Measurements from ENCODE around the gene NOP9. TPM values are rescaled to one million over a fixed set of nuclear protein-coding genes. Genes with fewer than 3 reads are reported as not detected.
A peak's percentile ranks its signal among the peaks of the same experiment; 100 is the strongest.

The NOP9 gene
- total RNA-seq, 1 donor from 2014 or later: 14.8 TPM

- Mint-ChIP-seq H3K36me3 (peaks cover 7% of the 10 kb centered on the region), H3K9me3 (no peaks in the 10 kb centered on the region), H3K4me3 (no peak overlapping the region), H3K27ac (no peak overlapping the region), H3K27me3 (ENCODE audit: insufficient read depth, low read depth) (peaks cover 2% of the 10 kb centered on the region), H3K4me1 (no peaks in the 10 kb centered on the region)
- no peaks in the 10 kb centered on the region for H3K27me3 ChIP-seq
- no peaks in the 10 kb centered on the region for H3K79me2 ChIP-seq (ENCODE audit: low read depth)
- no peak overlapping the region for H3K27ac ChIP-seq
- no peaks in the 10 kb centered on the region for H3K9me3 ChIP-seq (ENCODE audit: low read depth)
- DNase-seq (ENCODE audit: low spot score): no peak
- TF ChIP-seq EZH2phosphoT487 (IDR thresholded peaks at IDR 0.05): no peak
- TF ChIP-seq EZH2 (IDR thresholded peaks at IDR 0.05): no peak
- H4K20me1 ChIP-seq (ENCODE audit: low read depth): no peaks in the 10 kb centered on the region
- no peaks in the 10 kb centered on the region for H3K4me1 ChIP-seq
- H3K9ac ChIP-seq: no peak overlapping the region
- H3F3A ChIP-seq (ENCODE audit: low read depth): no peaks in the 10 kb centered on the region
- no peak overlapping the region for H3K4me3 ChIP-seq
- no peak overlapping the region for H2AFZ ChIP-seq (replicated peaks)
- no peaks in the 10 kb centered on the region for H3K36me3 ChIP-seq
- H3K4me2 ChIP-seq: no peak overlapping the region
Measured at GRCh38 chr14:24286996-24287395, 12.7 kb upstream of the NOP9 start.

- no peak overlapping the region for H3K4me2 ChIP-seq
- no peak for DNase-seq (ENCODE audit: low spot score)
- H3K4me3 Mint-ChIP-seq: no peak overlapping the region
- TF ChIP-seq CTCF (IDR thresholded peaks at IDR 0.05): no peak
- TF ChIP-seq EZH2phosphoT487 (IDR thresholded peaks at IDR 0.05): no peak
- no peak for TF ChIP-seq EZH2 (IDR thresholded peaks at IDR 0.05)
- no peak overlapping the region for H3K4me3 ChIP-seq
- no peaks in the 10 kb centered on the region for H3K36me3 ChIP-seq
- no peaks in the 10 kb centered on the region for H3K9me3 Mint-ChIP-seq
- H3K4me1 ChIP-seq: no peaks in the 10 kb centered on the region
- no peak overlapping the region for H2AFZ ChIP-seq (replicated peaks)
- H4K20me1 ChIP-seq (ENCODE audit: low read depth): no peaks in the 10 kb centered on the region
- peaks cover 7% of the 10 kb centered on the region for H3K36me3 Mint-ChIP-seq
- no peak overlapping the region for H3K27ac ChIP-seq
- H3K27me3 ChIP-seq: no peaks in the 10 kb centered on the region
- H3K79me2 ChIP-seq (ENCODE audit: low read depth): no peaks in the 10 kb centered on the region
- peak overlapping the region; percentile 13 for H3K9ac ChIP-seq
- H3K27ac Mint-ChIP-seq: no peak overlapping the region
- no peaks in the 10 kb centered on the region for H3K9me3 ChIP-seq (ENCODE audit: low read depth)
- H3K27me3 Mint-ChIP-seq (ENCODE audit: insufficient read depth, low read depth): peaks cover 2% of the 10 kb centered on the region
- H3K4me1 Mint-ChIP-seq: no peaks in the 10 kb centered on the region
- H3F3A ChIP-seq (ENCODE audit: low read depth): no peaks in the 10 kb centered on the region
Measured at GRCh38 chr14:24289649-24290280, 9.9 kb upstream of the NOP9 start.

- Mint-ChIP-seq H3K27me3 (ENCODE audit: insufficient read depth, low read depth) (no peaks in the 10 kb centered on the region), H3K9me3 (no peaks in the 10 kb centered on the region), H3K4me1 (no peaks in the 10 kb centered on the region), H3K4me3 (no peak overlapping the region), H3K36me3 (peaks cover 7% of the 10 kb centered on the region), H3K27ac (no peak overlapping the region)
- Histone ChIP-seq H2AFZ (replicated peaks) (no peak overlapping the region), H3F3A (ENCODE audit: low read depth) (no peaks in the 10 kb centered on the region), H3K4me1 (no peaks in the 10 kb centered on the region), H3K4me2 (no peak overlapping the region), H4K20me1 (ENCODE audit: low read depth) (no peaks in the 10 kb centered on the region), H3K79me2 (ENCODE audit: low read depth) (no peaks in the 10 kb centered on the region), H3K27me3 (no peaks in the 10 kb centered on the region), H3K4me3 (no peak overlapping the region), H3K9me3 (ENCODE audit: low read depth) (no peaks in the 10 kb centered on the region), H3K27ac (no peak overlapping the region), H3K36me3 (no peaks in the 10 kb centered on the region), H3K9ac (peak overlapping the region; percentile 13)
- no peak for DNase-seq (ENCODE audit: low spot score)
- no peak for TF ChIP-seq EZH2 (IDR thresholded peaks at IDR 0.05)
- TF ChIP-seq CTCF (IDR thresholded peaks at IDR 0.05): no peak
- TF ChIP-seq EZH2phosphoT487 (IDR thresholded peaks at IDR 0.05): no peak
Measured at GRCh38 chr14:24290746-24291145, 8.9 kb upstream of the NOP9 start.

- Histone ChIP-seq H3K27ac (no peak overlapping the region), H3K79me2 (ENCODE audit: low read depth) (no peaks in the 10 kb centered on the region), H3K27me3 (no peaks in the 10 kb centered on the region), H3F3A (ENCODE audit: low read depth) (no peaks in the 10 kb centered on the region), H3K9me3 (ENCODE audit: low read depth) (no peaks in the 10 kb centered on the region), H2AFZ (replicated peaks) (no peak overlapping the region), H3K4me3 (no peak overlapping the region), H3K4me2 (no peak overlapping the region), H3K9ac (no peak overlapping the region), H3K36me3 (no peaks in the 10 kb centered on the region), H3K4me1 (no peaks in the 10 kb centered on the region), H4K20me1 (ENCODE audit: low read depth) (no peaks in the 10 kb centered on the region)
- peaks cover 7% of the 10 kb centered on the region for H3K36me3 Mint-ChIP-seq
- H3K27ac Mint-ChIP-seq: no peak overlapping the region
- DNase-seq (ENCODE audit: low spot score): no peak
- H3K27me3 Mint-ChIP-seq (ENCODE audit: insufficient read depth, low read depth): no peaks in the 10 kb centered on the region
- H3K9me3 Mint-ChIP-seq: no peaks in the 10 kb centered on the region
- H3K4me1 Mint-ChIP-seq: no peaks in the 10 kb centered on the region
- TF ChIP-seq CTCF (IDR thresholded peaks at IDR 0.05) (no peak), EZH2phosphoT487 (IDR thresholded peaks at IDR 0.05) (no peak), EZH2 (IDR thresholded peaks at IDR 0.05) (no peak)
- H3K4me3 Mint-ChIP-seq: no peak overlapping the region
Measured at GRCh38 chr14:24291446-24292117, 8.1 kb upstream of the NOP9 start.
